ENCODE results near the gene TBXAS1.

The TBXAS1 gene

DNA sequence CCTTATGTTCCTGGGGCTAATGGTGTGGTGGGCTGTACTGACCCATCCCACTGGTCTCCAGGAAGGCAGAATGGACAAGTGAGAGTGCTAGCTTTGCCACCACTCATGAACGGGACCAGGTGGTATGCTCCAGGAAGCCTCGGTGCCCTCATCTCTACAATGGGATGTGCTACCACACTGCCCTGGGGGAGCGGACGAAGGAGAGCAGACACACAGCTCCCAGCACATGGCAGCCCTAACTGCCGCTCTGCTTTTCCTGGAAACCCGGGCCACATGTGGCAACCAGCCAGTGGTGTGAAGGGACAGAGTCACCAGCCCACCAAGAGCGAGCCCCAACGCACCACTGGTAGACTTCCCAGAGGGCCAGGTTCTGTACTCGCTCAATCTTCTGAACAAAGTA lies 197.9 kb downstream of the TBXAS1 start:
- no peak for DNase-seq

DNA sequence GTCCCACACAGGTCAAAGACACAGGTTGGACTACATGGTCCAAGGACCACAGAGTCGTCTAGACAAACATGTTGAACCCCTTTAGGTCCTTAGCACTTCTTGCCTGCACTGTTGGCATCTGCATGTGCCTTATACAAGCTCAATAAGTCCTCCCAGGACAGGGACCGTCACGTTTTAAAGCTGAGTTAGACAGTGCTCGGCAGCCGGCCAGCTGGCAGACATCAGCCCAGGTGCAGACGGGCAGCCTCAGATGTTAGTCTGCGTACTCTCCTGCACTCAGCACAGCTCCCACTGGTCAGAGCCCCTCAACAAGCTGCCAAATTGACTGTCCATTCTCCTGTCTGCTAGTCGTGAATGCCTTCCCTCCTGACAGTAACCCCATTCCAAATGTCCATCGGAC lies 198.8 kb downstream of the TBXAS1 start:
- DNase-seq = no peak

DNA sequence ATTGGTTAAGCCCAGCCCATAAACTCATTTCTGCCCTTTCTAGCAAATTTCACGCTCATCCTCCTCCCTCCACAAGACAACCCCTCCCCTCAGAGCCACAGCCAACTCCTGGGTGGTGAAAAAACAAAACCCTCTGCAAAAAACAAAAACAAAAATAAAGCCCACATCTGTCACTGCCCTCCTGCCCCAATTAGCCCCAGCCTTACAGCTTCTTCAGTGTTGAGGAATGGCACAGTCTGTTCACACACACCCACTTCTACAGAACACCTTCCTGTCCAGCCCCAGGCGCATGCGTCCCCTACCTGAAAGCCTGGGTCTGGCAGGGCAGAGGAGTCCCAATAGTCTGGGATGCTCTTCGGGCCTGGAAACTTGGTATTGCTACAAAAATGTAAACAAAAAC lies 199.2 kb downstream of the TBXAS1 start:
- DNase-seq = no peak

DNA sequence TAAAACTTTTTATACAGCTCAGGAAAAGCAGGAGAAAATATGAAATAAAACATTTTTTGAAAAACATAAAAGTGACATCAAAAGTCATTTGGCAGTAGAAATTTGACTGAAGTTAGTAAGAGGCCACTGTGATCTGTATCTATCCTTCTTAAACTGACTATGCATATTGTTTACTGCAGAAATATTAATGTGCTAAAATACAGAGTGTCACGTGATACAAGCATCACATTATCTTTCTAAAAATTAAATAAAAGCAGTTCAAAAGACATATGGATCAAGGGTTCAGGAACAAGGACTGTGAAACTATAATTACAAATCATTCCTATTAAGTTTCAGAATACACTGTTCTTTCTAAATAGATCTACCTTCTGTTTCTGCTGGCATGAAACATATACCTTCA lies 200.0 kb downstream of the TBXAS1 start:
- no peak for DNase-seq

DNA sequence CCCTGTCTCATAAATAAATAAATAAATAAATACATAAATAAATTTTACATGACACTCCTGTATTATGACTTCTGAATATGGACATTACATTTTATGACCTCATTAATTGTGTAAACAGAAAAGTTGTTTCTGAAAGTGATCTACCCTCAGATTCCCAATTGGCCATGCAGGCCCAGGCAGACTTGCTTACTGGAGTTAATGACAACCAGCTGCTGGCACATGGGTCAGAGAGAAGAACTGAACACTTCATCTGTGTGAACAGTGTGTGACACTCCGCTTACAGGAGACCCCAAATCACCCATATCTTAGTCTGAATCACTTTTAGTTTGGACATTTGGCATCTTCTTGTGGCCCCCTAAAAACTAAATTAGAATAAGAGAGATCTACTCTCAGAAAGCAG lies 202.3 kb downstream of the TBXAS1 start:
- no peak for DNase-seq

DNA sequence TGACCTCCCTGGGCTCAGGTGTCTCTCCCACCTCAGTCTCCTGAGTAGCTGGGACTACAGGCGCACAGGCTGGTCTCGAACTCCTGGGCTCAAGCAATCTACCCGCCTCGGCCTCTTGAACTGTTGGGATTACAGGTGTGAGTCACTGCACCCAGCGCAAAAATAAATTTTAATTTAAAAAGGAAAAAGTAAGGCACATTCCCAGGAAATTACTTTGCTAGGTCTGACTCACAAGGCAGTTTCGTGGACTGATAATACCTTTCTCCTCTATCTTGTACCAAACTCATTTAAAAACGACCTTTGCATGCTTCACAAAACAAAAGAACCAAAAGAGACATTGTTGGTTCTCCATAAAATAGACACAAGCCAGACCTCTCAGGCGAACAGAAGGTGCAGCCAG lies 204.0 kb downstream of the TBXAS1 start:
- no peak for DNase-seq

DNA sequence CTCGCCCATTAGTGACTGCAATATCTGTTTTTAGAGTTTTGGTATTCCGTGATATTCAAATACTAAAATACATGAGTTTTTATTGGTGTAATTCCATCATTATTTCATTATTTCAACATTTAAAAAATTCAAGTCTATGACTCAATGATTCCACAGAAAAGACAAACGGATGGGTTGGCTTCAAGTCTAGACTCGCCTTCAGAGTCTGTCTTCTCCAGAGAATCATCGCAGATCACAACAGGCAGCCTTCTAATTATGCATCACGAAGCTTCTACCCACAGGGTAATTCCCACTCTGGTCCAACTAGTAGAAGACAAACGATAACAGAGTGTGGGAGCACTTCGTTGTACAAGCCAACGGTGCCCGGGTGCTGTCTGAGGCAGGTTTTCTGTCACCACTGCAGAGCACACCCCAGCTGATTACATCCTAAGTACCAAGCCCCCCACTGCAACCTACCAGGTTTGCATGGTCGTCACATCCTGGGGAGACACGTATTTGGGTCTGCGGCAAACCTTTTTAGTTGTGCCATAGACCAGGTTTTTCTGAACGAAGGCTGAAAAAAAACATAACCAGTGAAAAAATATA lies 204.8 kb downstream of the TBXAS1 start:
- no peak for DNase-seq

DNA sequence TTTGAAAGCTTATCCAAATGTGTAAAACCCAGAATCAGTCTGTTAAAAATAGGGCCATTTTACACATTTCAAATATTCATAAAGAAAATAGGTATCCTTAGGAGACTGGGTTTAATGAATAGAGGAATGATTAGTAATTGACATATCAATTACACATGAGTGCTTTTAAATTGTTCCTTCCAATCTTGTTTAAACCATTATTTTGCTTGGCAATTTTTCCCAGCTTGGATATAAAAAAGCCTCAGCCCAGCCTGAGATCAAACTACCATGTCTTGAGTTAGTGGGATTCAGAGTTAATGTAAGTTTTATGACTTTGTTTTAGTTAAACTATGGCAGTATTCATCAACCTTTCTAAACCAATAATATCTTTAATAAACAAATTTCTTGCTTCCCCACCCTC lies 205.4 kb downstream of the TBXAS1 start:
- no peak for DNase-seq

DNA sequence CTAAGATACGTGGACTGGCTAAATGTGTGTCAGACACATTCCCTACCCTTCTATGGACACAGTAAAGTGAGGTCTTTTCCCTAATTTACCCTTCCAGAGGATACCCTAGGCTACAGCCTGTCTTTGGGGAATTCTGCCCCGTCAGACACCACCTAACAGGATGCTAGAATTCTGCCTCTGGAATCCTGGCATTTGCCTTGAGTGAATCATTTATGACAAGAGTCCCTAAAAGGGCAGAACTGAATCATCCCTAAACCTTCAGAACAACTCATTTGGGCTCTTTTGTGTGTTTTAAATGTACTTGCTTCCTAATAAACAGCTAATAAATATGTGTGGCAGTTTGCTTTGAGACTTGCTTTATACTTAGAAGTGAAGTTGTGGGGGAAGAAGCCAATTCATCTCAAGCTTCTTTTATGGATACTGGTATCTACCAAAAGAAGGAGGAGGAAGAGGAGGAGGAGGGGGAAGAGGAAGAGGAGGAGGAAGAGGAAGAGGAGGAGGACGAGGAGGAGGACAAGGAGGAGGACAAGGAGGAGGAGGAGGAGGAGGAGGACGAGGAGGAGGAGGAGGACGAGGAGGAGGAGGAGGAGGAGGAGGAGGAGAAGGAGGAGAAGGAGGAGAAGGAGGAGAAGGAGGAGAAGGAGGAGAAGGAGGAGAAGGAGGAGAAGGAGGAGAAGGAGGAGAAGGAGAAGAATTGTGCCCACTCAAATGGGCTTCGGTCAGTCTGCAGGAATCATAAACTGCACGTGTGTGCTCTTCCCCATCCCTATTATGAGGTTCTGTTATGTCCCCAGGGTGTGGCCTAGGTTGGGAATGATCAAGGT lies 206.5 kb downstream of the TBXAS1 start:
- no peak for DNase-seq

DNA sequence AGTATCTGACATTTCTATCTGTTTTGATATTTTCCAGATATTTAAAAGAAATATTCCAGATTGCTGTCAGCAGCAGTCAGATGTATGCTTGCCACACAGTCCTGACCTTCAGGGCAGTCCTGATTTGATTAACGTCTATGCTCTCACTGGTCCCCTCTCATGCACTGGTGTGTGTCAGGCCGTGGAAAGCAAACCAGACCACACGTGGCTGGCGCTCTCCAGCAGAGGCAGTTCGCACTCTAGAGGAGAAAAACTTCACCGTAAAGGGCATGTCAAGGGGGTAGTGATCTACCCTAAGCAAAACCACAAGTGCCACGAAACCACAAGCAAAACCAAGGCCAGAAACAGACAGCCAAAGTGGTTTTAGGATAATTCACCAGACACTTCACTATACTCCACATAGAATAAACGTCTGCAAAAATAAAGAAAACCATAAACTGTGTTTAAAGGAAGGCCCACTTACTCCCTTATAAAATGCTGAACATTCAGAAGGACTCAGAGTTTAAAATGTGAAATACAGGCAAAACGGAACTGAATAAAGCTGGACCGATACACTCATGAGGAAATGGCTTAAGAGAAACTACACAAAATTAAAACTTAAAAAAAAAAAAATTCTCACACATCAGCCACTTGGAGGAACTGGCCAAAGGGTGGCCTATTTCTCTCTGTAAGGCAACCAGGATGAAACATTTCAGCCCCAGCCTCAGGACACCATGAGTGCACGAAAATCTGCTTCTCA lies 207.3 kb downstream of the TBXAS1 start:
- no peak for DNase-seq

DNA sequence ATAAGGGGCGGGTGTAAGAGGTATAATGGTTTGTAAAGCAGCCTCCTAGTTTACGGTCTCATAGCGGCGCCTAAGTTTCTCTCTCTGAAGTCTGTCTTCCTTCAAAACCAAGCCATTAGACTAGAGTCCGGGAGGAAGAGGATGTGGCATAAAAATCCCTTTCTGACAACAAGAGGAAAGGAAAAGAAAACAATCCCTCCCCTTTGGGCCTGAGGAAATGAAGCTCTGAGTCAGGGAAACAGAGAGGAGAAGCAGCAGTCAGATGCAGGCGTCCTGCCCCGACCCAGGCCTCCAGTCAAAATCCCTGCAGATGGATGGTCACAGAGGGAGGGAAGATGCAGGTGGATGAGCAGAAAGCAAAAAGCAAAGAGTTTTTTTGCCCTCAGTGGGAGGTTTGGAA lies 210.0 kb downstream of the TBXAS1 start:
- no peak for DNase-seq

DNA sequence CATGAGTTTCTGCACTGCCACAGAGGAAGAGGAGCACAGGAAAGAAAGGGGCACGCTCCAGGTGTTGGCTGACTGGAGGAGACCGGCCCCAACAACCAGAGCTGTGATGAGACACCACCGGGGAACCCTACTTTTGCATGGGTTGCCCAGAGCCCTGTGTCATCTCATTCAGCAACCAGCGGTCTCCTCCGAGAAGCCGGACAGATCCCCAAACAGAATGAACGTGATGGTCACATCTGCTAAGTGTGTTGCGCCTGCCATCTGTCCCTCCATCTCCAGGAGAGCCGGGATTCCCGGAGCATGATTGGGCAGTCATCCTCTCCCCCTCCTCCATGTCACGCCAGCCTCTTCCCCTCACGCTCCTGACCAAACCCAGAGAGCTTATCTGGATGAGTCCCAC lies 210.8 kb downstream of the TBXAS1 start:
- DNase-seq = no peak

DNA sequence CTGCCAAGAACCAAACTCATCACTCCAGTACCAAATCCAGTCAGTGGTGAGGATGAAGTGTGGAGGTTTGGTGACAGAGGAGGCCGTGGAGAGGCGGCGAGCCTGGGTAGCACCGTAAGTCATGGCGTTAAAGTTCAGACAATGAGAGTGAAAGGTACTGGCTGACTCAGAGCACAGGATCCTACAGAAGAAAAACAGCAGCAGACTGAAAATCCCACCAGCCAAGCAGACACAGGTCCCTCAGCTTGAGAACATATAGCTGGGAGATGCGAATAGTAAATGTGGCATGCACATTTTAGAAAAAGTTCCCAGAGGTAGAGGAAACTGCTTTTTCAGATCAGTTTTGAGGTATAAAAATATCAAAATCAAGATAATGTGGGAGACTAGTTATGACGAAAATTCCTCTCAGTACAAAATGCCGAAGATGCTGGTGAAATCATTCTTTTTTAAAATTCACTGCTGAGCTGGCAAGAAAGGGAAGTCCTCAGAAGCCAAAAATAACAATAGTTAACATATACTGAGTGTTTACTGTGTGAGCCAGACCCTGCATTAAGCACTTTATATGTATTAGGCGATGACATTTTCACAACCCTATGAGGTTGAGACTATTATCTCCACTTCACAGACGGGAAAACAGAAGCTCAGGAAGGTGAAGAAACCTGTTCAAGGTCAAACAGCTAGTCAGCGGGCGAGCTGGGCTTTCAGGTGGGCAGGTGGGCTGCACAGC lies 212.8 kb downstream of the TBXAS1 start:
- no peak for DNase-seq

DNA sequence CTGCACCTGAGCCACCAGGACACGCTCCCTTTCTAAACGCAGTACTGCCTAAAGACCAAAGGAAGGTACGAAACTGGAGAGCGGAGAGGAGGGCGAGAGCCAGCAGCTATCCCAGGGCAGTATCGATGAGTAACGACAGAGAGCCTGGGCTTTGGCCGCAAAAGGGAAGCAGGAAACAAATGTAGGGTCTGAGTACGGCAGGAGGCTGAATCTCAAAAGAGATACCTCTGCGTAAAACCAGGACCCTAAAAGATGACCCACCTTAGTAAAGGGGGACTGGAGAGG lies 213.3 kb downstream of the TBXAS1 start:
- no peak for DNase-seq

DNA sequence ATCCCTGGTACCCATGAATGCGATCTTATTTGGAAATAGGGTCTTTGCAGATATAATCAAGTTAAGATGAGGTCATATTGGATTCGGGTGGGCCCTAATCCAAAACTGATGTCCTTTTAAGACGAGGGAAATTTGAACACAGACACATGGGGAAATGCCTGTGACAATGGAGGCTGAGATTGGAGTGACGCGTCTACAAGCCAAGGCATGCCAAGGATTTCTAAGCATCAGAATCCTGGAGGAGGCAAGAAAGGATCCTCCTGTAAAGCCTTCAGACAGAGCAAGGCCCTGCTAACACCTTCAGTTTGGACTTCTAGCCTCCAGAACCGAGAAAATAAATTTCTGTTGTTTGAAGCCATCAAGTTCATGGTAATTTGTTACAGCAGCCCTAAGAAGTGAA lies 215.2 kb downstream of the TBXAS1 start:
- DNase-seq = no peak

DNA sequence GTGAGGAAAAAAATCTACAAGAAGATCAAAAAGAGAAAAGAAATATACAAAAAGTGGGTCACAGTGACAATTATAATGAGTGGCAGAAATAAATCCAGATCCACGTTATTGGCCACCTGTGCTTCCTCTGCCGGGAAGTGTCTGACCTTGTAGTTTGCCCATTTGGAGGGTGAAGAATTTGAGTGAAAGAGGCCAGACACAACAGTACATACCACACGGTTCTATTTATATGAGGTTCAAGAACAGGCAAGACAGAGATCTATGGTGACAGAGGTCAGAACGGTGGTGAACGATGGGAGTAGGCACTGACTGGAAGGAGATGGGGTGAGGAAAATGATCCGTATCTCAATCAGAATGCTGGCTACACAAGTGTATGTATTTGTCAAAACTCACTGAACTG lies 216.6 kb downstream of the TBXAS1 start:
- DNase-seq = no peak

DNA sequence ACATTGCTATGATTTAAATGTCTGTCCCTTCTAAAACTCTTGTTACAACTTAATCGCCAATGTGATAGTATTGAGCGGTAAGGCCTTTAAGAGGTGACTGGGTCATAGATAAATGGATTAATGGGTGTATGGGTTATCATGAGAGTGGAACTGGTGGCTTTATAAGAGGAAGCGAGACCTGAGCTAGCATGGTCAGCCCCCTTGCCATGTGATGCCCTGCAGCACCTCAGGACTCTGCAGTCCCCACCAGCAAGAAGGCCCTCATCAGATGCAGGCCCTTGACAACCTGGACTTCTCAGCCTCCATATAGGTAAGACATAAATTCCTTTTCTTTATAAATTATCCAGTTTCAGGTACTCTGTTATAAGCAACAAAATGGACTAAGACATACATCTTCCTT lies 218.1 kb downstream of the TBXAS1 start:
- no peak for DNase-seq

DNA sequence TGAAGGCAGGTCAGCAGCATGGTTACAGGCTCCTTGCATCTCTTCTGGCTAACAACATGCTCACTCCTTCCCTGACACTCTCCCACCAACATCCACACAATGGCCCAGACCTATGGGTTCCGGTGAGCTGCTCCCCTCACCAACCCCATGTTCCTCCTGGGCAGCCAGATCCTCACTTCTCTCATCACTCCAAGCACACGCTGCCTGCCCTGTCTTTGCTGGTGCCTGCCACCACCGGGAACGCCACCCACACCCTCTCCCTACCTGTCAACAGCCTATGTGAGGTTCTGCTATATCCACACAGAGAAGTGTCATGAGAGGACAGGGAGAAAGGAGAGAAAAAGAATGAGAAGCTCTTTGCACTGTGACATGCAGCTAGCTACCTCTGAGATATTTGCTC lies 219.1 kb downstream of the TBXAS1 start:
- no peak for DNase-seq

DNA sequence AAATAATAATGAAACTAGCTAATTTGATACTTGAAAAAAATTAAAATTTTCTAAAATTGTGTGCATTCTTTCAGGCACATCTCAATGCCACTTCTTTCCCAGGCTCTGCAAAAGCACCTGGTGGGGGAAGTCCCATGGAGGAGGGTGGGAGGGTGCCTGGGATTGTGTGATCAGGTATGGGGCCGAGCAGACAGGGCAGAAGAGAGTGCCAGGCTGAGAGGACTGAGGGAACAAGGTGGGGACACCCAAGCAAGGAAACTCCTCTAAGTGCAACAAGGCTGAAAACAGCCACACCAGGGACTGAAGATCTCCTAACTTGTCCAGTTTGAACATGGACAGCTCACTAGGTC lies 219.9 kb downstream of the TBXAS1 start:
- DNase-seq = no peak

DNA sequence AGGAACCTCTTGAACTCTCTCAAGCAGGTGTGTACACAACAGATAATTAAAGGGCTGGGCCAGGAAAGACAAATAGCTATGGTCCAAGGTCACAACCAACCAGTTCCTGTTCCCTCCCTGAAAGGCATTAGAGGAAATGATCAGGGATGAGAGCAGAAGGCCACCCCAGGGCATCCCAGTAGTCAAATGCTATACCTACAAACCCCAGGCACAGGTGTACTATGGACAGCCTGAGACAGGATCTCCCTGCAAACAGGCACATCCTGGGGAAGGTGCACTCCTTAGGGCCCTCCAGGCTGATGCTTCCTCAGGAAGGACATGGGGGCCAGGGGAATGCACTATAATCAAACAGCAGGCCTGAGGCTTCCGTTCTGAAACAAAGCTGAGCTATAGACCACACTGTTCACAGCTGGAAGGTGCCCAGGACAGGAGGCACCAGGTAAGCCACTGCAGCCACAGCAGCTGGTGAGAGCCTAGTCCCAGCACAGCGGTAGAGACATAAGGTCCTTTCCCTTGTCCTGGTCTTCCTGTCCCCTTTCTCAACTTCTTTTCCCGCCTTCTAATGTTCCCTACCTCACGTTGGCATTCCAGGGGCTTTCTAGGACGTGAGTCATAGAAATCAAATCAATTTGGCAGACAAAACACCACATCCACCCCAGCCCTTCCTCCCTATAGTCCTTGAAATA lies 220.4 kb downstream of the TBXAS1 start:
- no peak for DNase-seq

DNA sequence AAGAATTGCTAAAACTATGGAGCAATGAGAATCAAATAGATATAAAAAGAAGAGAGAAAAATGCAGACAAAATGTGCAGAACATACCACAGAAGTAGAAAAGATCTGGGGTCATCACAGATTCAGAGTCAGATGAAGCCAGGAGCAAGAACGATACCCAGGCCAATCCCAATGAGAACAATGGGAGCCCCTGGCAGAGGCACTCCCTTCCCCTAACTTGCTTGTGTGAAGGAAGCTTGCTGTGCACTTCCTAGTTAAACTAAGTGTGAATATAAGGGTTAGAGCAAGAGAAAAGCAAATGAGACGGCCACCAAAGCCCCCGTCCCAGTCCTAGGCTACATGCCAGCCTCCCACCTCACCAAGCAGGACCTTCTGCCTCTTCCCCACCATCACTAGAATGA lies 221.0 kb downstream of the TBXAS1 start:
- no peak for DNase-seq

DNA sequence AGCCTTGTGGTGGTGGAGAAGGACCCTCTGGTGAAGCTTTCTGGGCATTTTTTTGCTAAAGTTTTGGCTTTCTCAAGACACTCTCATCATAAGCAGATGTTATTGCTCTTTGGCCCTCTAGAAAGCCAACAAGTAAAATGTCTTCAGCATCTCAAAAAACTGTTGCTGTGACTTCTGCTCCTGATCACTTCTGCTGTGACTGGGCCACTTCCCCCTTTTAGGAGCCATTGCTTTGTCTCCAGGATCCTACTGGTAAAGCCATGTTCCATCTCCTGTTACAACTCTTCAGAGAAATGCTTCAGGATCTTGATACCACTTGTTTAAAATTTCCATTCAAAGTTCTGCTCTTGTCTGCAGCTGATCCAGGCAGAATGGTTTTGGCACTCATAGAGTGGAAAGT lies 222.8 kb downstream of the TBXAS1 start:
- no peak for DNase-seq

DNA sequence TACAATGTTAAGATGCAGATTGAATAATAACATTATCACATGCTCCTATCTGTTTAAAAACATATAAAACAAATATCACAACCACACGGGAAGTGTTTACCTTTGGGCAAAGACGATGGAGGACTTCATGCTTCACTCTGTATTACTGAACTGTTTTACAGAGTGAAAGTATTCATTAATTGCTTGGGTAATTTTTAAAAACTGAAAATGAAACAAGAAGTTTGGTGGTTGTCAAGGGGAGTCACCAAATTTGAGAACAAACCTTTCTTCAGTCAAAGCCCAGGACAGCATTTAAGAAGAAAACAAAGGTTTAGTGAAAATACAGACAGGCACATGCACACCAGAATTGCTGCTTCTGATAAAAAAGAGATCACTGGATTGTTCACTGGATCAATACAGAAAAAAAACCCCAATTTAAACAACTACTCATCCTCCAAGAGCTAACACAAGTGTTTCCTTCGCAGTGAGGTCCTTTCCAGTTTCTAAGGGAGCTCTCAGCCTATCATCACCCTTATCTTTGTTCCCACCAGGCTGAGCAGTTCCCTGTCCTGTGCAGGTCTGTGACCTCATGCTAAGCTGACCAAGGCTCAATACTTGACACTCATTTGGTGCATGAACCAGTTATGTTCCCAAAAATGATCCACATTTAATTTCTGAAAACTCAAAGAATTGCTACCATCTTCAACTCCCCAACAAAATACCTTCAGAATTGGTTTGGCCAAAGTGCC lies 224.9 kb downstream of the TBXAS1 start:
- no peak for DNase-seq
